GM18873 (cell line): ENCODE data around the gene CAPZA2.
"Not testable (repeated sequence)": the region's sequence is repeated elsewhere in the genome, so short reads cannot be mapped to it uniquely, and the experiment has no call there.

Experiments
- ATAC-seq: cut with Tn5 transposase; IDR thresholded peaks from one replicate; pipeline ENCODE4 v1.9.1; 2021; ENCODE audit warnings: mild to moderate bottlenecking, moderate library complexity, moderate number of reproducible peaks; ENCODE audit not compliant: unreplicated experiment, low FRiP score

CAPZA2 gene

GRCh38 chr7:116911801-116912200 lies 49.4 kb downstream of the CAPZA2 start:
- no peak for ATAC-seq

GRCh38 chr7:116912269-116912909 lies 50.0 kb downstream of the CAPZA2 start:
- ATAC-seq: no peak

GRCh38 chr7:116918704-116919103 lies 56.3 kb downstream of the CAPZA2 start:
- ATAC-seq: no peak

GRCh38 chr7:116920359-116920758 lies 58.0 kb downstream of the CAPZA2 start:
- ATAC-seq: no peak

- ATAC-seq: no peak
Observed at GRCh38 chr7:116922545-116922944, 60.2 kb downstream of the CAPZA2 start.

GRCh38 chr7:116924741-116925140 lies 62.4 kb downstream of the CAPZA2 start:
- ATAC-seq: no peak

GRCh38 chr7:116929021-116929420 lies 66.6 kb downstream of the CAPZA2 start:
- no peak for ATAC-seq

- peak; percentile 81 for ATAC-seq
Observed at GRCh38 chr7:116929914-116930913, 67.8 kb downstream of the CAPZA2 start.

- no peak for ATAC-seq
Observed at GRCh38 chr7:116932566-116932965, 70.2 kb downstream of the CAPZA2 start.

- no peak for ATAC-seq
Observed at GRCh38 chr7:116933465-116933864, 71.1 kb downstream of the CAPZA2 start.

- no peak for ATAC-seq
Observed at GRCh38 chr7:116934580-116934979, 72.2 kb downstream of the CAPZA2 start.

GRCh38 chr7:116936844-116937243 lies 74.5 kb downstream of the CAPZA2 start:
- not testable (repeated sequence) for ATAC-seq

- ATAC-seq: no peak
Observed at GRCh38 chr7:116938678-116939077, 76.3 kb downstream of the CAPZA2 start.

- no peak for ATAC-seq
Observed at GRCh38 chr7:116940689-116941370, 78.4 kb downstream of the CAPZA2 start.

GRCh38 chr7:116942504-116942903 lies 80.1 kb downstream of the CAPZA2 start:
- no peak for ATAC-seq

- no peak for ATAC-seq
Observed at GRCh38 chr7:116948934-116949333, 86.5 kb downstream of the CAPZA2 start.

GRCh38 chr7:116949941-116950801 lies 87.8 kb downstream of the CAPZA2 start:
- no peak for ATAC-seq

GRCh38 chr7:116950889-116951351 lies 88.5 kb downstream of the CAPZA2 start:
- ATAC-seq: no peak

- ATAC-seq: no peak
Observed at GRCh38 chr7:116951366-116952292, 89.2 kb downstream of the CAPZA2 start.
